ENCODE data around the gene SULT2A1.

- no peak for TF ChIP-seq CTCF (IDR thresholded peaks at IDR 0.05; ENCODE audit: low read length)
- no peak for TF ChIP-seq EZH2 (IDR thresholded peaks at IDR 0.05; ENCODE audit: borderline replicate concordance, low read length)
These were observed 25.4 kb downstream of the SULT2A1 start for GRCh38 chr19:47860602-47861297.
